HG02623 (cell line): ENCODE measurements around the gene BCAP31.
"Not testable (repeated sequence)": the region's sequence is repeated elsewhere in the genome, so short reads cannot be mapped to it uniquely, and the experiment has no call there.

Source experiments
- ATAC-seq: cut with Tn5 transposase; IDR thresholded peaks from one replicate; pipeline ENCODE4 v1.9.1; 2021; ENCODE audit warnings: moderate library complexity; ENCODE audit not compliant: unreplicated experiment

The BCAP31 gene

GRCh38 chrX:153736071-153736820 is 12.1 kb upstream of the BCAP31 start:
- ATAC-seq: no peak

DNA sequence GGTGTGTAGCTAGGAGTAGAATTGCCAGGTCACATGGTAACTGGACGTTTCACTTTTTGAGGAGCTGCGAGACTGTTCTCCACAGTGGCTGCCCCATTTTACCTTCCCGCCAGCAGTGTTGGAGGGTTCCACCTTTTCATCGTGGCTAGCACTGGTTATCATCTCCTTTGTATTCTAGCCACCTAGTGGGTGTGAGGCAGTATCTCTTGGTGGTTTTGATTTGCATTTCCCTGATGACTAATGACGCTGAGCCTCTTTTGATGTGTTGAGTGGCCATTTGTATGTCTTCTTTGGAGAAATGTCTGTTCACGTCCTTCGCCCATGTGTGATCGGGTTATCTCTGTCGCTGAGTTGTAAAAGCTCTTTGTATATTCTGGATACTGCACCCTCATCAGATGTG is 11.1 kb upstream of the BCAP31 start:
- no peak for ATAC-seq

DNA sequence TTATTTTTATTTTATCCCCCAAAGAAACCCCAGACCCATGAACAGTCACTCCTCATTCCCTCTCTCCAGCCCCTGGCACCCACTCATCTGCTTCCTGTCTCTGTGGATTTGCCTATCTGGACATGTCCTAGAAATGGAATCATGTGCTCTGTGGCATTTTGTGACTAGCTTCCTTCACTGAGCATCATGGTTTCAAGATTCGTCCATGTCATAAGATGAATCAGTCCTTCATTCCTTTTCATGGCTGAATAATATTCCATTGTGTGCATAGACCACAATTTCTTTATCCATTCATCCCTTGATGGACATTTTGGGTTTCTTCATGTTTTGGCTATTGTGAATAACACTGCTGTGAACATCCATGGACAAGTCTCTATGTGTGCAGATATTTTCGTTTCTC is 10.7 kb upstream of the BCAP31 start:
- no peak for ATAC-seq

DNA sequence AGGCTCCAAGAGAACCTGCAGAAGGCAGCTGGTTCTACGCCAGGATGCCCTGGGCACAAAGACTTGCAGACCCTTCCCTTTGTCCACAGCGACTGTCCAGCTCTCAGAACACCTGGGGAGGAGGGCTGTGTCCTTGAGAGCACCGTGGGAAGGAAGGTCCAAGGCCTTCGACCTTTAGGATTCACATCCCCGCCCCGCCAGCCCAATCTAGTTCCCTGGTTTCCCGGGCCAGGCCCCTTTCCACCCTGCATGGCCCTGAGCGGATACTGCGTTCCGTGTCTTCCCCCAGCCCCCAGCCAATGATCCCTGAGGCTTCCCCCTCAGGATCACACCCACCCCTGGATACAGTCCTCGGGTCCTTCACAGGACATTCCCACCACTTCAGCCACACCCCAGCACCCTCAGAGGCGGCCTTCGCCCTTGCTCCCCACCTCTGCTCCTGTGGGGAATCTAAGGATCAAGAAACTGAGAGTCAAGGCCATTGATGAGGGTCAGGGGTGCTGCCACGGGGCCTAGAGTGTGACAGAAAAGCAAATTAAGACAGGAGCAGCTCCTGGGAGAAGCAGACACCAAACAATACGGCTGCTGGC is 9.6 kb upstream of the BCAP31 start:
- ATAC-seq: no peak

DNA sequence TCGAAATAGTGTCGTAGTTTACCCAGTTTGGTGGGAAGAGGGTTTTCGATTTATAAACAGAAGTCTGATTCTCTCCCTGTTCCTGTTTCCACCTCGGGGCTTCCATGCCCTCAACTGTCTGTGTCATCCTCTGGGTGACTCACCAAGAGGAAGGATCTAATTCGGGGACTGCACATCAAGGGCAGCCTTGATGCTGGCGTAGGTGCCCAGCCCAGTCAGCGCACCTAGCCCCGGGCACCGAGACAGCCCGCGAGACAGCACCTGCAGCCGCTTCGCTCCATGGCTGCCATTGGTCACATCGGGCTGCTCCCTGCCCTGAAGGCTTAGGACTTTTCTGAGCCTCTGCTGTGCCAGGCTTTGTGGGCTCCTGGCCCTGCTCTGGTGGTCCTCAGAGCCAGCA is 8.2 kb upstream of the BCAP31 start:
- ATAC-seq: no peak

- ATAC-seq: no peak
These were observed 7.6 kb upstream of the BCAP31 start for GRCh38 chrX:153731845-153732215.

- no peak for ATAC-seq
These were observed 7.1 kb upstream of the BCAP31 start for GRCh38 chrX:153731117-153731844.

DNA sequence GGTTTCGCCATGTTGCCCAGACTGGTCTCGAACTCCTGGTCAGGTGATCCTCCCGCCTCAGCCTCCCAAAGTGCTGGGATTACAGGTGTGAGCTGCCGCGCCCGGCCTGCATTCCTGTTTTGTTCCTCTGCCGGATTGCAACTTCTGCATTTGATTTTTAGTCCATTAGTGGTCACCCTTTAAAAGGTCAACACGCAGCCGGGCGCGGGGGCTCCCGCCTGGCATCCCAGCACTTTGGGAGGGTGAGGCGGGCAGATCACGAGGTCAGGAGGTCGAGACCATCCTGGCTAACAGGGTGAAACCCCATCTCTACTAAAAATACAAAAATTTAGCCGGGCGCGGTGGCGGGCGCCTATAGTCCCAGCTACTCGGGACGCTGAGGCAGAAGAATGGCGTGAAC is 5.9 kb upstream of the BCAP31 start:
- ATAC-seq: not testable (repeated sequence)

GRCh38 chrX:153728951-153729631 is 4.9 kb upstream of the BCAP31 start:
- ATAC-seq: no peak

DNA sequence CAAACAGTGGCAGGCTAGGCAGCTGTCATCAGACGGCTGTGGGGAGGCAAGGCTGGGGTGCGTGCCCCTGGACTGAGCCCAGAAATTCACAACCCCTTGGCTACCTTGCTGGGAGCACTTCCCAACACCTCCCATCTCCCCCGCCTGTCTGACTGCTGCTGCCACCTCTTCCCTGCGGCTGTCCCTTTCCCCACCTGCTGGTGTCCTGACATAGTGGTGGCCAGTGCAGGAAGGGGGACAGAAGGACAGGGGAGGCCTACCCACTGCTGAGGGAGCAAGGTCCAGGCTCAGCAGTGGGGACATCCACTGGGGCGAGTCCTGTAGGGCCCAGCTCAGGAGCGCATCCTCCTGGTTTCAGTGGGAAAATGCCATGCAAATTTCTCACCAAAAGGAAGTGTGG is 3.9 kb upstream of the BCAP31 start:
- no peak for ATAC-seq

- ATAC-seq: no peak
These were observed 3.1 kb upstream of the BCAP31 start for GRCh38 chrX:153727123-153727931.

- ATAC-seq: peak; percentile 32
These were observed 2.3 kb upstream of the BCAP31 start for GRCh38 chrX:153726286-153727122.

DNA sequence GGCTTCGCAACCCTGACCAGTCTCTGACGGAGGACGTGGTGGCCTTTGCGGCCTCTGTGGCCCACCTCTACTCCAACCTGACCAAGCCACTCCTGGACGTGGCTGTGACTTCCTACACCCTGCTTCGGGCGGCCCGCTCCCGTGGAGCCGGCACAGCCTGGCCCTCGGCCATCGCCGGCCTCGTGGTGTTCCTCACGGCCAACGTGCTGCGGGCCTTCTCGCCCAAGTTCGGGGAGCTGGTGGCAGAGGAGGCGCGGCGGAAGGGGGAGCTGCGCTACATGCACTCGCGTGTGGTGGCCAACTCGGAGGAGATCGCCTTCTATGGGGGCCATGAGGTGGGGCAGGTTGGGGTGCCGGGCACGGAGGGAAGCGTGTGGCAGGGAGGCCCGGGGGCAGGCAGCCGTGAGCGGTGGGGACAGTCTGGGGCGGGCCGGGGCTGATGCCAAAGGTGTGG is 1.7 kb upstream of the BCAP31 start:
- no peak for ATAC-seq

GRCh38 chrX:153725039-153725831 is 1.0 kb upstream of the BCAP31 start:
- peak; percentile 1 for ATAC-seq

DNA sequence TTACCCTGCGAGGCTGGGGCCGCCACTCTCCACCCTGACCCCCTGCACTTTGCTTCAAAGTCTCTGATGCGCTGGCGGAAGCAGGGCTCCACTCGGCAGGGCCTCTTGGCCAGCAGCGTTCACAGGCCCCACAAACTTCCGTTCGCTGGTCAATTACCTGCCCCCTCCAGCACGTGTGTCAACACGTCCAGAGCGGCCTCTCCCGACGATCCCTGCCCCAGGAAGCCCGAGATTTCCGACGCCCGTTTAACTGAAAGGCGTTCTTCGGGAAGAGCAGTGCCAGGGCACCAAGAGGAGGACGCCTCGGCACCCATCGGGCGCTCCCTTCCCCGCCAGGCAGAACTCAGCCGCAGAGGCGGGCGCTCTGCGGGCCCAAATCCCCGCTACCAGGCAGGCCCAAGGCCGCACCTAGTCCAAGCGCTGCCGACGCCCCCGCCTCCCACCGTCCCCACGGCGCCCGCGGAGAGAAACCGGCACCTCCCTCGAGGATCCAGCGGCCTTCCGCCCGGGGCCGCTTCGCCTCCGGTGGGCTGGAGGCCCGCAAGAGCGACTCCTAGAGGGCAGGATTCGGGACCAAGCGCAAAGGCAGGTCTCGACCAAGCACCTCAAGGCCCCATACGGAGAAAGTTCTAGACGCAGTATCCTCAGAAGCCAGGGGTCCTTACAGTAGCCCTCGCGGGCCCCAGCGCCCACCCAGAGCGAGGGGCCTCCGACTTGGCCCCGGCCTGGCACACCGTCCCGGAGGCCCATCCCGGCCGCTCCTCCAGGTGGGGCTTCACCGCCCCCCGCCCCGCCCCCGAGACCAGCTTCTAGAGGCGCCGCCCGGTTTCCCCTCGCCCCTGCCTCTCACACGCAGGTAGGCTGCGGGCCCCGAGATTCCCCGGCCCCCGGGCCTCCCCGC is 586 bp downstream of the BCAP31 start:
- ATAC-seq: peak; percentile 29

DNA sequence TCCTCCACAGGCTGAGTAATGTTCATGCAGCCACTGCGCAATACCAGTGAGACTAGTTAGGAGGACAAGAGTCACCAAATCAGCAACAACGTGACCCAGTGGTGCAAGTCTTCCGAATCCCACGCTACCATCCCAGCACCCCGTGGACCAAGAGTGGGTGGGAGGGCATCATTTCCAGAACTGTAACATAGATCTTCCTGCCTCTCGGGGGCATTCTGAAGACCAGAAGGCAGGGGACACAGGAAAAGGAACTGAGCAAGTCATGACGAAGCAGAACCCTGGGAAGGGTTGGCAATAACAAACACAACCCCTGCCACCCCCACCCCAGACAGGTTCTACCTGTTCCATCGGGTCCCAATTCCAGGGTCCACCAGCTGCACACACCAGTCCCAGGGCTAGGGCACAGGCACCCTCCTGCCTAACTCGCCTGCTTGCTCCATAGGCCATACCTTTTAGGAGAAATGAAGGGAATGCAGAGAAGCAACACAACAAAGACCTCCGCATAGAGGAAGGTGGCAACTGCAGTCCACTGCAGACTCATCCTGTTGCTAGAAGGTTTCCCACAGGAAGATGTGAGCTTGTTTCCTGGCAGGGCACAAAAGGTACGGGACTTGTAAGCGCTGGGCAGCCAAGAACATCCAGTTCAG is 1.4 kb downstream of the BCAP31 start:
- no peak for ATAC-seq

- ATAC-seq: no peak
These were observed 4.5 kb downstream of the BCAP31 start for GRCh38 chrX:153719701-153720100.
